ENCODE measurements around the gene SCAP.

SCAP gene

DNA sequence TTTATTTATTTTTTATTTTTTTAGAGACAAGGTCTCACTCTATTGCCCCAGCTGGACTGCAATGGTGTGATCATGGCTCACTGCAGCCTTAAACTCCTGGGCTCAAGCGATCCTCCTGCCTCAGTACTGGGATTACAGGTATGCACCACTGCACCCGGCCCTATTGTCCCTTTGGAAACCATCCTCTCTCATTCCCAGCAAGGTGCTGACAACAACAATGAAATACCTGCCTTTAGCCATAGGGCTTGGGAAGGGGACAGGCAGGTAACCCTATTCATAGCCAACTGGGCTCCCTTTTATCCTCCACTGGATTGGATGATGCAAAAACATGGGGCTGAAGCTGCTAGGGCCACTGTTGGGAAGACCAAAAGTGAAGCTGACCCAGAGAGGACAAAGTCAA, 43.1 kb downstream of the SCAP start:
- no peak for DNase-seq

DNA sequence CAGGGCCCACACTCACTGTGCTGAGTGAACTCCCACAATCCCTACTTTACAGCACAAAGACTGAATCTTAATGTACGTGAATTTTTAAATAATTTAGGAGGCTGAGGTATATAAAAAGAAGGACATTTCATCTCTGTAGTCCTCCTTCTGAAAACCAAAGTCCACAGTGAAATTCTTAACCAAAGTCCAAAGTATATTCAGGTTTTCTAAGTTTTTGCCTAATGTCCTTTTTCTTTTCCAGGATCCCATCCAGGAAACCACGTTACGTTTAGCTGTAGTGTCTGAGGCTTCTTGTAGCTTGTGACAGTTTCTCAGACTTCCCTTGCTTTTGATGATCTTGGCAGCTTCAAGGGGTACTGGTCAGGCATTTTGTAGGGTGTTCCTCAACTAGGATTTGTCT, 44.5 kb downstream of the SCAP start:
- no peak for DNase-seq

DNA sequence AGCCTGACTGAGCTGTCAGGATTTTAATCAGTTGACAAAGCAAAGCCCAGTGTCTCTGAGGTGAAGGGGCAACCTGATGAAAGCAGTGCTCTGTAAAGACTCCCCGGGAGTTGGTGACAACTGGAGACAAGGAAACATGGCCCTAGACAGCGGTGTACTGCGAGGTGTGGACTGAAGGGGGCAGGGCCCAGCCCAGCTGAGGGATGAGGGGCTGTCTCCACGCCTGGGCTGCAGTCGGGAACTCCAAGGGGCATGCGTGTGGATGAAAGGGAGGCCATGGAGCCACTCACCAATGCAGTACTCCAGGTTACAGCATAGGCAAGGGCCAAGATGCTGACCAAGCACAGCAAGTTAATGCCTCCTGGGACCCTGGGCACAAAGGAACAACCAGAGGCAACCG, 45.1 kb downstream of the SCAP start:
- DNase-seq, result no peak

DNA sequence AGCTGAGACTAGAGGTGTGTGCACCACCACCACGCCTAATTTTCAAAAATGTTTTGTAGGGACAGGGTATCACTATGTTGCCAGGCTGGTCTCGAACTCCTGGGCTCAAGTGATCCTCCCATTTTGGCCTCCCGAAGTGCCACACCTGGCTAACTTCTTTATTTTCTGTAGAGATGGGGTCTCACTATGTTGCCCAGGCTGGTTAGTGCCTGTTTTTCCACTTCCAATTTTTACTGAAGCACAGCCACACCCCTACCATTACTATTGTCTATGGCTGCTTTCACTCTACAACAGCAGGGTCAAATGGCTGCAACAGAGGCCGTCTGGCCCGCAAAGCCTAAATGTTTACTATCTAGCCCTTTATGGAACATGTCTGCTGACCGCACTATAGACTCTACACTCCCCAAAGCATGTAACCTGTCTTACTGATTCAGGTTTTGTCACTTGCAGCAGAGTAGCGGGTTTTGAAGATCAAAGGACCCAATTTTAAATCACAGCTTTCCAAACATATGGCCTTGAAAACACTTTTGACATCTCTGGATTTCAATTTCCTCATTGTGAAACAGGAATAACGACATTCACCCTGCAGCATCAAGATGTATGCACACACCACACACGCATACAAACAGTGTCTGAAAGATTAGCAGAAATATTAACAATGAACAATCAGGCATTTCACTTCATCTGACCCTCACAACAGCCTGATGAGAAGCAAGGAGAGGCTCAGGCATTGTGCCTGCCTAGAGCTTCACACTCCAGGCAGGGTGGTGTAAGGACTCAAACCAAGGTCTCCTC, 46.1 kb downstream of the SCAP start:
- DNase-seq, result no peak

DNA sequence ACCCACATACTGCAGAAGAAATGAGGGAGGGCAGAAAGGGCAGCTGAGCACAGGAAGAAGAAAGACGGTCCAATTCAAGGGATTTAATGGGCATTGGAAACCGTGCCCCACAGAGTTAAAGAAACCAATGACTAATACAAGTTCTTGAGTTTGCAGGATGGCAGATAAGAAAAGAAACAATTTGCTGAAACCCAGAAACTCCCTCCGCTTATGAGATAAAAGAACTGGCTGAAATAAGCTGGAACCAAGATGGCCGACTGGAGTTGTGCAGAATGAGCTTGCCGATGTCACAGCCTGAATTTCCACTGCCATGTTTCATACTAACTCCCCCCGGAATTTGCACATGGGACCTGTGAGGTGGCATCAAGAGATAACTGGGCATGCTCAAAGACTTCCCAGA, 47.1 kb downstream of the SCAP start:
- DNase-seq, result no peak

DNA sequence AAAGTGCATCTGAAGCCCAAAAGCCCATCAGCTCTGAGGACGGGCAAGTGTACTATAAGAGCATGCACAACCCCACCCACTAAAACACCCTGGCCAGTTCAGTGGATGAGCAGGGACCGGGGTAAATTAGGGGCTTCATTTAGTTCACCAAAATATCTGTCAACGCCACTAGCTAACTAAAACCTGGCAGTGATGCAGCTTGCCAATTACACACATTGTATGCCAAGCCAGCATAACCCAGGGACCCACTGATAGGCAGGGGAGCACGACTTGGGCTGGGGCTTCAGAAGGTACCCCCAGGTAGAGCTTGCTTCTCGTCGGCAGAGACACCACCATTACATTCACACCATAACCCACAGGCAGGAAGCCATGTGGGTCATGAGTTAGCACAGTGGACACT, 47.9 kb downstream of the SCAP start:
- no peak for DNase-seq

DNA sequence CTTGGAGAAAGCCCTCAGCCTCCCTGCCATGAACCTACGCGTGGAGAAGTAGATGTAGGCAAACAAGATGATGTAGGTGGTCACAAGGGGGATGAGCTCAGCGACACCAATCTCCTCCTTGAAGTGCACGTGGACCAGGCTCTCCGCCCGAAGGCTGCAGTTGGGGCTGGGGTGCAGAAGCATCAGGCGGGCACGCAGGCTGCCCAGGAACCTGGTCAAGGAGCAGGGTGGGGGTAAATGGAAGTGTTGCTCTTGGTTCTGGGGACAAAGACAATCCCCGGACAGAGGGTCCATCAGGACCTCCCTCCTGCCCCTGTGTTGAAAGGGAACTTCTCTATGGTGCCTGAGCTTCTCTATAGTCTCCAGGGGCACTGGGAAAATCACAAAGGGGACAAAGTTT, 49.8 kb downstream of the SCAP start:
- no peak for DNase-seq

DNA sequence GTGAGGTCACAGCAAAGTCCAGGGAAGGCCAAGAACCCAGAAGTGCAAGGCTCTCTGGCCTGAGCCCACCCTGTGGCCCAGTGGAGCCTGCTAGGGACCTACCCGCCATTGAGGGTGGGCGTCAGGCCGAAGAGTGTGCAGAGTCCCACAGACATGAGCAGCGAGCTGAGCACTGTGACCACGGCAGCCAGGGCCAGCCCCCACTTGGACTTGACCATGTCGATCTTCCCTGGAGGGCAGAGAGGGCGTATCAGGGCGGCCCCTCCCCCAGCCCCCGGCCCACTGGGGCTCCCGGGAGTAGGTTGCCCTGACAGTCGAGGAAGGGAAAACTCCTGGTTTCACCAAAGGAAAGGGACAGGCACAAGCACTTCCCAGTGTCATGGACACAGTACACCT, 50.4 kb downstream of the SCAP start:
- DNase-seq, result no peak

DNA sequence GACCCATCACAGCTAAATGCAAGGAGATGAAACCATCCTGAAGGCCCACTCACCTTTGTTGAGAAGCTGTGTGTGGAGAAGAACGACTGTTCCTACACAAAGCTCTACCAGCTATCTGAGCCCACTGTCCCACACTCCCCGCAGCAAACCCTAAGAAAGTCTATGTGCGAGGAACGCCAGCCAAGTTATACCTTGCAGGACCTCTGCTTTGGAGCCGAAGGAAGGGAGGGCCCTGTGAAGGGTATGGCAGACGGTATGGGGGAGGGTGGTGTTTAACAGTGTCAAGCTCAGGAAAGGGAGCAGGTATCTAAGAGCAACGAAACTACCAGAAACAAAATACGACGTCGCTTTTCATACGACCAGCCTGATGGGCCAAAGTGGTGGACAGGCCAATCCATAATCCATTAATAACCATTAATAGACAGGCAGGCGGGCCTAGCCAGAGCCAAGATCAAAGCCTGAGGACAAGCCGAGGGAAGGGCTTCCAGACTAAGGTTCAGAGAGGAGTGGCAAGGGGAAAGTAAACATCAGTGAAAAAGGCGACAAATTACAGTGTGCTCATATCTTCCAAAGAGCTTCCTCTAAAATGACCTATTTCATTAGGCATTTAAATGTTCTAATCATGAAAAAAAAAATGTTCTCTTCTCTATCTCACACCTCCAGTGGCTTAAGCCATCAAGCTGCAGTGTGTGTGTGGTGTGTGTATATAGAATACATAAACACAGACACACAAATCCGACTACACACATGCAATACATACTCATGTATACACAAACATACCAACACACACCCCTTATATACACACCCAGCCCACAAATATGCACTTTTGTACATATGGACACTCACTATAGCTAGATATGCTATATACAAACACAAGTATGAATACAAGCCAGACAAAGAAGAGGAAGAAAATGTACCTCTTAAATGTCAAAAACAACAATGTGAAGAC, 51.0 kb downstream of the SCAP start:
- no peak for DNase-seq

DNA sequence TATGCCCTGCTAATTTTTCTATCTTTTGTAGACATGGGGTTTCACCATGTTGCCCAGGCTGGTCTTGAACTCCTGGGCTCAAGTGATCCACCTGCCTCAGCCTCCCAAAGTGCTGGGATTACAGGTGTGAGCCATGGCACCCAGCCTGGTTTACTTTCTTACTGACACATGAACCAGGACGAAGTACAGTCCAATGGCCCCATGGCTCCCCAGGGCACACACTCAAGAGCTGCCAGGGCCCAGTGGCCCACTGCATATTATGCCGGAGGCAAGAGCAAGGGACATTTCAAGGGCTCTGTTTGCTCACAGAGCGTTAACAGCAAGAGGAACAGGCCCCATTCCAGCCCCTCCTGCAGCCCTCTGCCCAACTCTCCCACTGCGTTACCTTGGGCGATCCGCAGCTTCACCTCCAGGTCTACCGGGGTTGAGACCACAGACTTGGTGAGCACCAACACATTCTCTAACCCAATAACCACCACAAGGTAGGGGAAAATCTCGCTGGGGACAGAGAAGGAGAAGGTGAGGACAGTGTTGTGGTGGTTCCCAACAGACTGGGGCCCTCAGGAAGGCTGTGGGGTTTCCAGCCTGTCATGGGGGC, 52.1 kb downstream of the SCAP start:
- no peak for DNase-seq

DNA sequence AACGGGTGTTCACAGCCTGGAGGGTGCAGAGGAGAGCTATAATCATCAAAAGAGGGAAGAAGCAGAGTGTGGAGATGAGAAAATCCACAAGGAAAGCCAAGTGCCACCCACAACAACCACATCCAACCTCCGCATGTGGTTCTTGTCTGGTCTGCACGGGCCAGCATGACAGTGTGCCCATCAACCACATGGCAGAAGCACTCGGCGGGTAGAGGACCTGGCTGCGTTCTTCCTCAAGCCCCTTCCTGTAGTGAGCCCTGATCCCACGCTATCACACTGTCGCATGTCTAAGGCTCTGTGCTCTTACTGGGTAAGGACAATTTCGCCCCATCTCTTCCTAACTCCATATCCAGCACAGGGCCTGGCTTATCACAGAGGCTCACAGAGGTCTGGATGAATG, 53.0 kb downstream of the SCAP start:
- peak in 1 of 51 donors; percentile 25 for DNase-seq

DNA sequence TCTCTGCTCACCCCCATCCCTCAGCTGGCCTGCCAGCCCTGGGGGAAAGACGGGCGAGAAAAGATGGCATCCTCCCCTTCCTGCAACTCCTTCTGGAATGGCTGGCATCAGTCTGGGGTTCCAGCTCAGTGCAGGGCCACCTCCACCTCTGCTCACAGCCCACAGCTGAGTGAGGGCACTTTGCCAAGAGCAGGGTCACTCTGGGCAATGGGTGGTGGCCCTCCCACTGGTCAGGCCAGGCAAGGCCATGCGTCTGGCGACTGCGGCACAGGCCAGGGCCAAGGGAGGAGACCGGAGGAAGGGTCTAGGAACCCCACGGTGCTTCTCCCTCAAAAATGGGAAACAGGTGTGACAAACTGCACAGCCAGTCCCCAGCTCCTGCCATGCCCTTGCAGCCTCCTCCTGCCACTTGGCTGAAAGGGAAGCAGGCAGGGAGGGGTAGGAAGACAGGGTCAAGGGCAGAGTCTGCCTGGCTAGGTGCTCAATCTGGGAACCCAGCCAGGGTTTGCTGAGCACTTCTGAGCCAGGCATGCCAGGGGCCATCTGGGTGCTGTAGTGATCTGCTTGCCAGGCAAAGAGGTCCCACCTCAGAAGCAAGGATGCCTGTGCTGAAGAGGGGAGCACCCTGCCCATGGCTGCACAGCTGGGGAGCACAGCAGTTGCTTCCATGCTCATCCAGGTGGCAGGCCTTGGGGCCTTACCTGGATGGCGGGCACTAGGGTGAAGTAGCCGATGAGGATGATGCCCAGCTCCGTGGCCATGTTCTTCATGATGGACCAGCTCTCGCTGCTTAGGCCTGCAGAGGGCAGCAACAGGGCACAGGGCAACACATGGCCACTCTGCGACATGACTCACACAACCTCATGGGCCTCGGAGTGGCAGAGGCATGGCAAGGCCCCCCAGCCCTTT, 53.7 kb downstream of the SCAP start:
- peak in 1 of 51 donors; percentile 23 for DNase-seq

DNA sequence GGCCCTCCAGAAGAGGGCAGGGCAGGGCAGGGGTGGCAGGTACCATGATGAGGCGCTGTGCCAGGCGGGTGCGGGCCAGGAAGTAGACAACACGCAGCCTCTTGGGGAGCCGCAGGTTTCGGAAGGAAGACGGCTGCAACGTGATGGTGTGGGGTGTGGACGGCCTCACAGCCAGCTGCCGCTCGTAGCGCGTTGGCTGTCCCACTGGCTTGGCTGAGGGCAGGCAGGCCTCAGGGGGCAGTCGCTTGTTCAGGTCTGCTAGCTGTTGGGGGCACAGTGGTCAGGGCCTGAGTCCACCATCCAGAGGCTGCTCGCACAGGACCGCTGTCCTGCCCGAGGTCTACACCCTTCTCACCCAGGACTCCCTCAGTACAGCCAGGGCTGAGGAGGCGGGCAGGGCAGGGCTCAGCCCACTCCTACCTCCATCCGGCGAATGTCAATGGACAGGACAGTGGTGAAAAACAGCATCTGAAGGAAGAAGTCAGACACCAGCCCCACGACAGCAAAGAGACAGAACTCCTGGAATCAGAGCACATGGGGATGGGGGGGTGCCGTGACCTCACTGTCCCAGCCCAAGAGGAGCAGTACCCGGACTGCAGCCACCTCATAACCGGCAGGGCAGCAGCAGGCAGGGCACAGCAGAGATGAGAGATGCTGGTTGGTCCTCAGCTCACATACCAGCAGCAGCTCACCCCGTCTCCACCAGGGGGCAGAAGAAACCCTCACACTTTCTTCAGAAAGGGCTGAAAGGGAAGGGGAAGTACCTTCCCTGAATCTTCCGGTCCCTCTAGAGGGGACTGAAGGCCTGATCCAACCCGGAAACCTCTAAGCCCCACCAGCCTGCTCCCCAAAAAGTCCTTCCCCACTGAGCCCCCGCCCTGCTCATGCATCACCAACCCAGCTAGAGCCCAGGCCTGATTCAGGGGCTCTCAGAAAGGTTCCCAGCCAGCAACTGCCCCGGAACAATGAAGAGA, 54.9 kb downstream of the SCAP start:
- peak in 49 of 51 donors; percentile 26 to 92 (median 73) for DNase-seq

DNA sequence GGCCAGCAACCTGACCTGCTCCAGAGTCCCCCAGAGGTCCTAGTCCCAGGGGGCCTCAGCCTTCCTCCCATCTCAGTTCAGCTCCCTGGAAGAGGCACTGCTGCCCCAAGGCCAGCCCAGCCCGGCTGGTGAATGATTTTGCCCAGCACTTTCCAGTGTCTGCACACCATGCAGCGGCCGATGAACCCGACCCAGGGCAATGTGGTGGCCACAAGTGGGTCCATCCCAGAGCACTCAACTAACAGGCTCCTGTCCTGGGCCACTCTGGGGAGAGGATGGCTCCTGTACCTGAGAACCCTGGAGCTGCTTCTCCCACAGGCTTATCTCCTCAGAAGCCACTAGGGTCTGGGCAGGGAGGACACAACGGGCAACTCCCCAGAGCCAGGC, 55.7 kb downstream of the SCAP start:
- DNase-seq, result no peak

DNA sequence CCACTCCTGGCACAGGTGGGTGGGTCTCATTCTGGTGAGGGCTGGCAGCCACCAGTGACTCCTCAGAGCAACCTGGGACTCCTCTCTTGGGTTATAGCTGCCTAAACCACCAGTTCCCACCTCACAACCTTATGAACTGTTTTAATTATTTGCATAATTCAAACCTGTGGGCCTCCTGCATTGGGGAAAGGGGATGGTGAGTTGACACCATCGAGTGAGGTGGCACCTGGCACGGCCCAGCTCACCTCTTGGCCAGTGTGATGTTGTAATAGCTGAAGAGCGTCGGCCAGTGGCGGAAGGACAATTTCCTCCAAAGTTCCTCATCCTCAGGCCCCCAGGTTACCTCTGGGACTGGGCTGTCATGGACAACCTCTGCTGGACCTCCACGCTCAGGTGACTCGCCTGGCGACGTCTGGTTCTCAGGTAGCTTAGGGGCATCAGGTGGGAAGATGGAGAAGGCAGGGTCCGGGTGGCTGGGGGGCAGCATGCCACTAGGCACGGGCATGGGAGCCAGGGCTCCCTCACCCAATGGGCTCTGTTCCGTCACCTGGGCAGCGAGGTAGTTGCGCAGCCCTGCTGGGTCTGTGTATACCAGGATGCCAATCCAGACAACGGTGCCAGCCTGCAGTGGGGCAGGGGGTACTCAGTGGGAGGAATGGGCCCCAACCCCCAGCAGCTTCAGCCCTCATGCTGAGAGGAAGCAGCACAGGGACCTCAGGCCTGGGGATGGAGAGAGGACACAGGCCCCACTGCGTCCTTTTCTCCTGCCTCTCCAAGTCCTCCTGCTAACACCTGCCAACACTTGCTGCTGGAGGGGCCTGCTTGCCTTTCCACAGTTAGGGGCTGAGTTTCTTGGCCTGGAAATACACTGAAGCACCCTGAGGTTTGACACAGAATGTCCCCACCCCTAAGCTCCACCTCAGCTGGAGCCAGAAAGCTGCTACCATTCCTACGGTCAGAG, 56.4 kb downstream of the SCAP start:
- DNase-seq, result no peak

DNA sequence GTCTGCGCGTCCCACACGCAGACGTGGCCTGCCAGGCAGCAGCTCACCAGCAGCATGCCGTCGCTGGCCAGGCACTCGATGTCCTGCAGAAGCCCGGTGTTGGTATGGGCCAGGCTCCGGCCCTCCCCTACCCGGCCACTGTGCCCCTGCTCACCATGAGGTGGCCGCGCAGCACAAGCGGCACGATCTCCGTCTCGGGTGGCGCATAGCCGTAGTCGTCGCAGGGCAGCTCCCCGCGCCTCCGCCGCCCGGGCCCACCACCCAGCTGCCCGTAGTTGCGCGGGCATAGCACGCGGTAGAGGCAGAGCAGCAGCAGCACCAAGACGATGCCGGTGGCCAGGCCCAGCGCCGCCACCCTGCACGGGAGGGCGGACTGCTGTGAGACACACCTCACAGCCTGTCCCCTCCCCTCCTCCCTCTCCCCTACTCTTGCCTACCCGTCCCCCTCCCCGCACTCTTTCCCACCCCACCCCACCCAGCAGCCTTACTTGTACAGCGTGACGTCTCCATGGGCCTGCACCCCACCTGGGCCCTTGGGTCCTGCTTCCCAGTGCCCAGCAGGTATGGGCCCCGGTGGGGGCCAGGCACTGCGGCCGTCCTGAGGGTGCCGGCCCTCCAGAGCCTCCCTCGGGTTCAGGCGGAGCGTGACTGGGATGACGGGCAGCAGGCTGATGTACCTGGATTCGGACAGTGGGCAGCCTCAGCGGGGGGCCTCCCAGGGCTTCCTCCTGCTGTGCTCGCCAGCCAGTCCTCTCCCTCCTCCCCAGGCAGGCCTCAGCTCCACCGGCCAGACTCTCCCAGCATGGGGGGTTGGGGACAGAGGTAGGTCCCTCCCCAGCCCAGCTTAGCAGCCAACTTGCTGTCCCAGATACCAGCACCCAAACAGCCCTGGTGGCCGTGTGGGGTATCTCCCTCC, 57.3 kb downstream of the SCAP start:
- DNase-seq, result no peak

DNA sequence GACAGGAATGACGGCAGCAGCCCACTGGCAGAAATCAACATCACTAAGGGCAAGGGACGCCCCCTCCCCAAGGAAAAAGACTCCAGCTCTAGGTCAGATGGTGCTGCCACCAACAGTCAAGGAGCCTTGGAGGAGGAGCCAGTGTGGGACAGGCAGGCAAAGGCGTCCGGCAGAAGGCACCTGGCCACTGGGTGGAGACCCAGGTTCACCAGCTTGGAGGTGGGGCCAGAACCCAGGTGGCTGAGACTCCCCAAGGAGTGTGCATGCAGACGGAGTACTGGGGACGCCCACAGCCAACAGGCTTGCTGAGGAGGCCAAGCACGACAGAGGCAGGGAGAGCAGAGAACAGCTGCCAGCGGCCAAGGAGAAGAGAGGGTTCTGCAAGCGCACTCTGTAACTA, 59.7 kb downstream of the SCAP start:
- peak in 1 of 51 donors; percentile 12 for DNase-seq
